Fibroblast of the aortic adventitia (primary cell): ENCODE measurements around the gene OBSCN. TPM values are rescaled to one million over a fixed set of nuclear protein-coding genes. Genes with fewer than 3 reads are reported as not detected.

Experiments
- DNase-seq: peaks from one replicate; pipeline ENCODE4 v3.0.0-alpha.2; 2010; ENCODE audit warnings: low read depth
- H3K4me3 ChIP-seq: 2 replicates; pipeline ENCODE4 v1.5.1; 2011; ENCODE audit warnings: low read depth, mild to moderate bottlenecking, control low read depth, low read length, moderate library complexity
- CTCF ChIP-seq: IDR thresholded peaks from 2 replicates; pipeline ENCODE4 v1.5.1; 2011; ENCODE audit warnings: mild to moderate bottlenecking, low read length, control low read depth, inconsistent platforms; ENCODE audit not compliant: insufficient read depth
- total RNA-seq: library from RNA; depleted of rRNA; stranded (reverse); fragments of >200 nt; gene quantifications from 2 replicates; pipeline ENCODE4 v1.2.3, GENCODE V29; 2012; ENCODE audit warnings: low replicate concordance

Gene OBSCN
- total RNA-seq, 1 donor, result 0.99 TPM

GRCh38 chr1:228281631-228282328 is 73.9 kb downstream of the OBSCN start:
- TF ChIP-seq CTCF, result no peak

GRCh38 chr1:228282329-228283042 is 74.6 kb downstream of the OBSCN start:
- no peak for TF ChIP-seq CTCF
- no peak for DNase-seq
- H3K4me3 ChIP-seq, result no peak overlapping the region

More at GRCh38 chr1:228281631-228282328, 73.9 kb downstream of the OBSCN start:
- no peak overlapping the region for H3K4me3 ChIP-seq
- no peak for DNase-seq

- TF ChIP-seq CTCF, result no peak
- H3K4me3 ChIP-seq, result no peak overlapping the region
- no peak for DNase-seq
Observed at GRCh38 chr1:228283043-228283371, 75.2 kb downstream of the OBSCN start.

- H3K4me3 ChIP-seq, result no peak overlapping the region
- DNase-seq, result no peak
- no peak for TF ChIP-seq CTCF
Observed at GRCh38 chr1:228283476-228284147, 75.8 kb downstream of the OBSCN start.

GRCh38 chr1:228284148-228284495 is 76.3 kb downstream of the OBSCN start:
- no peak for TF ChIP-seq CTCF
- no peak for DNase-seq

GRCh38 chr1:228284521-228284920 is 76.7 kb downstream of the OBSCN start:
- no peak for DNase-seq
- H3K4me3 ChIP-seq, result no peak overlapping the region
- no peak for TF ChIP-seq CTCF

More at GRCh38 chr1:228284148-228284495, 76.3 kb downstream of the OBSCN start:
- H3K4me3 ChIP-seq, result no peak overlapping the region
